Ishikawa (cell line): Measurements from ENCODE around the gene DNASE1L2.

ENCODE experiments used
- CEBPB ChIP-seq: IDR thresholded peaks from 2 replicates; pipeline ENCODE4 v1.6.1; 2012
- ZBTB7A ChIP-seq: IDR thresholded peaks from 2 replicates; pipeline ENCODE4 v1.6.1; 2012; ENCODE audit warnings: low read depth

DNA sequence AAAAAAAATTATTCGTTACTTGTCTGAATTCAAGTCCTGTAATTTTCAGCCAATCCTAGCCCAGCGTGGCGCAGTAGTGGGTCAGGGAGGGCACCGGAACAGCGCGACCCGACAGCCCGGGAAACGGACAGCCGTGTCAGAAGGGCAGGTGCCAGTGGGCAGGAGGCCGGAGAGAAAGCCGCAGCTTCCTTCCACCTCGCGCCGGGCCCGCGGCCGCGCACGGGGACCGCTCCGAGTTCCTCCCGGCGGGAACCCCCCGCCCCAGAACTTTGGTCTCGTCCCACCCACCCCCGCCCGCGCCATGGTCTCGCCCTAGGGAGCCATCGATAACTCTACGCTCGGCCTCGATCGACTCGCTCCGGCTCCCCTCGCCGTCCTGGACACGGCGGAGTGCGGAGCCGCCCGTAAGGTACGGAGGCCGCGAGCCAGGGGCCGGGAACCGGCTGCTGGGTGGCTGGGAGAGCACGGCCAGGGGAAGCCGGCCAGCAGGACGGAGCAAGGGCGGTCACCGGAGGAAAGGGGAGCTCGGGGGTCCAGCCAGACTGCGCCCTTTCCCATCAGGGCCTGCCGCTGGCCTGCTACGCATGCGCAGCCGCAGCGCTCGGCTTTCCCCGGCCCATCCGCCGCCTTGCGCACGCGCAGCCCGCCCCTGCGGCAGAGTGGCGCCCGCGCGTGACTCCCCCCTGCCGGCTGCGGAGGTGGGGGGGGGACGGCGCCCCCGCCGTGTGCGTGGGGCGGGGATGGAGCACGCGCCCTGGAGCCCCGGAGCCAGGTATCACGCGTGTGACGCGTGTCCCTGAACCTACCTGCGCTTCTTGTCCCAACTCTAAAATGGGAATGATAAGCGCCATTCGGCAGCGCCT is 30.9 kb upstream of the DNASE1L2 start, which contains the start of gene MLST8:
- TF ChIP-seq CEBPB (peak; percentile 1; the same call in 1 of the 2 replicates), ZBTB7A (no peak)
